HCT116 (cell line): ENCODE measurements around the gene PCIF1. TPM values are rescaled to one million over a fixed set of nuclear protein-coding genes. Genes with fewer than 3 reads are reported as not detected.

Experiments
- ATAC-seq: fragments of 200-7000 bp; cut with Tn5 transposase; 2 replicates; pipeline ENCODE4 v1.9.1; 2020; ENCODE audit warnings: mild to moderate bottlenecking, moderate library complexity
- BruUV-seq: library from RNA; stranded (reverse); fragments of 400-500 nt; replicated peaks from 2 replicates; lab custom pipeline; 2021; lab: Mats Ljungman, UMichigan
- CTCF ChIA-PET: fragments of 300-600 bp; sonication (Branson Sonifier 250); formaldehyde crosslinking; loops from one replicate; lab custom pipeline; 2021; ENCODE audit warnings: antibody characterized with exemption; lab: Charles Lee
- POLR2A ChIA-PET: fragments of 300-600, 350-600 bp; sonication (Branson Sonifier 250); formaldehyde crosslinking; loops from one replicate; lab custom pipeline; 2021; ENCODE audit warnings: antibody characterized with exemption; lab: Charles Lee
- RAD21 ChIA-PET, 2 experiments: fragments of 300-600 bp; sonication (Branson Sonifier 250); formaldehyde crosslinking; loops; one replicate each; lab custom pipeline; 2023; ENCODE audit warnings: low total read pairs in 2 of 2; ENCODE audit not compliant: uncharacterized antibody in 2 of 2, unreplicated experiment in 2 of 2, low non-redundant PET in 1 of 2; lab: Charles Lee
- DNase-seq: peaks from one replicate; pipeline ENCODE4 v3.0.0-alpha.2; 2010; ENCODE audit warnings: low read depth, low spot score
- H2AFZ ChIP-seq: fragments of 200-600 bp; shearing (Covaris generic), sonication (generic); 2 replicates; pipeline ENCODE4 v1.6.1; 2017; ENCODE audit warnings: low read depth, mixed run types, mixed read lengths, antibody characterized with exemption, low read length; ENCODE audit not compliant: poor library complexity, severe bottlenecking
- H3K27ac ChIP-seq: 2 replicates; pipeline ENCODE4 v1.5.1; 2012; ENCODE audit warnings: low read depth, low read length
- H3K27me3 ChIP-seq: fragments of 200-600 bp; sonication (generic); 2 replicates; pipeline ENCODE4 v1.6.1; 2016; ENCODE audit warnings: mixed run types, low read length, mixed read lengths; ENCODE audit not compliant: insufficient read depth
- H3K36me3 ChIP-seq, 2 experiments: fragments of 200-500 bp in 1 of 2; fragments of 200-600 bp in 1 of 2; sonication (Bioruptor generic) in 1 of 2; sonication (generic) in 1 of 2; 2 replicates each; pipeline versions ENCODE4 v1.5.1 to v1.6.1; 2014 to 2016; ENCODE audit warnings: low read length in 2 of 2, inconsistent platforms in 1 of 2, mixed read lengths in 1 of 2, mixed run types in 1 of 2; ENCODE audit not compliant: insufficient read depth in 2 of 2, control insufficient read depth in 1 of 2
- H3K4me1 ChIP-seq, 2 experiments: fragments of 200-600 bp in 1 of 2; sonication (generic) in 1 of 2; 2 replicates each; pipeline versions ENCODE4 v1.5.1 to v1.6.1; 2012 to 2017; ENCODE audit warnings: low read length in 2 of 2, inconsistent platforms in 1 of 2, mild to moderate bottlenecking in 1 of 2, mixed read lengths in 1 of 2, mixed run types in 1 of 2, moderate library complexity in 1 of 2; ENCODE audit not compliant: insufficient read depth in 2 of 2, control insufficient read depth in 1 of 2
- H3K4me2 ChIP-seq: fragments of 200-600 bp; sonication (generic); 2 replicates; pipeline ENCODE4 v1.6.1; 2017; ENCODE audit warnings: mixed run types, low read length, mixed read lengths
- H3K4me3 ChIP-seq, 2 experiments: fragments of 200-600 bp in 1 of 2; sonication (generic) in 1 of 2; replicated peaks in 1 of 2; 2 replicates each; pipeline ENCODE4 v1.5.1; 2011 to 2016; ENCODE audit warnings: low read length in 2 of 2, control low read depth in 1 of 2, low read depth in 1 of 2, mild to moderate bottlenecking in 1 of 2, mixed read lengths in 1 of 2, mixed run types in 1 of 2
- H3K79me2 ChIP-seq: fragments of 200-600 bp; sonication (generic); 2 replicates; pipeline ENCODE4 v1.6.1; 2017; ENCODE audit warnings: mild to moderate bottlenecking, mixed run types, low read length, moderate library complexity, mixed read lengths; ENCODE audit not compliant: insufficient read depth
- H3K9ac ChIP-seq: fragments of 200-600 bp; sonication (generic); 2 replicates; pipeline ENCODE4 v1.6.1; 2016; ENCODE audit warnings: low read length, mixed read lengths
- H3K9me2 ChIP-seq: fragments of 200-600 bp; sonication (generic), shearing (Covaris generic); 2 replicates; pipeline ENCODE4 v1.6.1; 2017; ENCODE audit warnings: mixed run types, mild to moderate bottlenecking, moderate library complexity; ENCODE audit not compliant: insufficient read depth
- H3K9me3 ChIP-seq, 2 experiments: fragments of 200-500 bp in 1 of 2; fragments of 200-600 bp in 1 of 2; sonication (Bioruptor generic) in 1 of 2; sonication (generic) in 1 of 2; 2 replicates each; pipeline ENCODE4 v1.6.1; 2014 to 2017; ENCODE audit warnings: low read length in 2 of 2, mixed read lengths in 2 of 2, inconsistent platforms in 1 of 2, low read depth in 1 of 2, mild to moderate bottlenecking in 1 of 2, mixed run types in 1 of 2, moderate library complexity in 1 of 2; ENCODE audit not compliant: control insufficient read depth in 1 of 2, insufficient read depth in 1 of 2
- H4K20me1 ChIP-seq: fragments of 200-600 bp; sonication (generic), shearing (Covaris generic); 2 replicates; pipeline ENCODE4 v1.6.1; 2017; ENCODE audit warnings: mixed run types, mild to moderate bottlenecking, moderate library complexity; ENCODE audit not compliant: insufficient read depth
- FOSL1 ChIP-seq: IDR thresholded peaks from 2 replicates; pipeline ENCODE4 v1.6.1; 2012; ENCODE audit warnings: low read depth
- intact Hi-C: fragments of 100-400 bp; cut with micrococcal nuclease; formaldehyde crosslinking; loops from 2 replicates; pipeline ENCODE4 v1.10.0; 2022
- total RNA-seq: library from RNA; stranded (reverse); gene quantifications from one replicate; pipeline ENCODE4 v1.2.1, GENCODE V29; 2021; ENCODE audit not compliant: unreplicated experiment
- TF ChIP-seq, protein P1 (sequence below): IDR thresholded peaks from 2 replicates; pipeline ENCODE4 v1.6.1; 2012; ENCODE audit warnings: low read depth
- TF ChIP-seq, protein P2 (sequence below), 3 experiments: fragments of 200-600 bp in 1 of 3; sonication (generic) in 1 of 3; IDR thresholded peaks in 2 of 3; conservative IDR thresholded peaks in 1 of 3; 2 replicates each; pipeline ENCODE4 v1.5.1; 2012 to 2017; ENCODE audit warnings: low read depth in 2 of 3, low read length in 2 of 3, antibody characterized with exemption in 1 of 3, borderline replicate concordance in 1 of 3, control low read depth in 1 of 3, mild to moderate bottlenecking in 1 of 3, mixed read lengths in 1 of 3, mixed run types in 1 of 3, moderate library complexity in 1 of 3; ENCODE audit not compliant: insufficient read depth in 1 of 3

PCIF1 gene
- total RNA-seq, 1 experiment from 2014 or later: 31.8 TPM

DNA sequence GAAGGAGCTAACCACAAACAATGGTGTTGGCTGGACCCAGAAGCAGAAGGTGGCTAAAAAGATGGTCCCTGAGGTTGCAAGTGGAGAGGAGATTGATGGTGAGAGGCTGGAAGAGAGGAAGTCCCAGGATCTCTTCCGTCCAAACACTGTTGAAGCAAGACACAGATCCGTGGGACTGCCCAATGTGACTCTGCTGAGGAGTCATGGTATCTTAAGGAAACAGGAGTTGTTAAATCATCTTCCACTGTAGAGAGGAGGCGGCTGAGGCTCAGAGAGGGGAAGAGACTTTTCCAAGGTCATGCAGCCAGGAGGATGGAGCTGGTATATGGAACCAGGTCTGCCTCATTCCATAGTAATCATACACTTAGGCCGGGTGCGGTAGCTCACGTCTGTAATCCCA is 41.6 kb downstream of the PCIF1 start (continued):
- TF ChIP-seq, protein P1, sequence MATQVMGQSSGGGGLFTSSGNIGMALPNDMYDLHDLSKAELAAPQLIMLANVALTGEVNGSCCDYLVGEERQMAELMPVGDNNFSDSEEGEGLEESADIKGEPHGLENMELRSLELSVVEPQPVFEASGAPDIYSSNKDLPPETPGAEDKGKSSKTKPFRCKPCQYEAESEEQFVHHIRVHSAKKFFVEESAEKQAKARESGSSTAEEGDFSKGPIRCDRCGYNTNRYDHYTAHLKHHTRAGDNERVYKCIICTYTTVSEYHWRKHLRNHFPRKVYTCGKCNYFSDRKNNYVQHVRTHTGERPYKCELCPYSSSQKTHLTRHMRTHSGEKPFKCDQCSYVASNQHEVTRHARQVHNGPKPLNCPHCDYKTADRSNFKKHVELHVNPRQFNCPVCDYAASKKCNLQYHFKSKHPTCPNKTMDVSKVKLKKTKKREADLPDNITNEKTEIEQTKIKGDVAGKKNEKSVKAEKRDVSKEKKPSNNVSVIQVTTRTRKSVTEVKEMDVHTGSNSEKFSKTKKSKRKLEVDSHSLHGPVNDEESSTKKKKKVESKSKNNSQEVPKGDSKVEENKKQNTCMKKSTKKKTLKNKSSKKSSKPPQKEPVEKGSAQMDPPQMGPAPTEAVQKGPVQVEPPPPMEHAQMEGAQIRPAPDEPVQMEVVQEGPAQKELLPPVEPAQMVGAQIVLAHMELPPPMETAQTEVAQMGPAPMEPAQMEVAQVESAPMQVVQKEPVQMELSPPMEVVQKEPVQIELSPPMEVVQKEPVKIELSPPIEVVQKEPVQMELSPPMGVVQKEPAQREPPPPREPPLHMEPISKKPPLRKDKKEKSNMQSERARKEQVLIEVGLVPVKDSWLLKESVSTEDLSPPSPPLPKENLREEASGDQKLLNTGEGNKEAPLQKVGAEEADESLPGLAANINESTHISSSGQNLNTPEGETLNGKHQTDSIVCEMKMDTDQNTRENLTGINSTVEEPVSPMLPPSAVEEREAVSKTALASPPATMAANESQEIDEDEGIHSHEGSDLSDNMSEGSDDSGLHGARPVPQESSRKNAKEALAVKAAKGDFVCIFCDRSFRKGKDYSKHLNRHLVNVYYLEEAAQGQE: no peak

DNA sequence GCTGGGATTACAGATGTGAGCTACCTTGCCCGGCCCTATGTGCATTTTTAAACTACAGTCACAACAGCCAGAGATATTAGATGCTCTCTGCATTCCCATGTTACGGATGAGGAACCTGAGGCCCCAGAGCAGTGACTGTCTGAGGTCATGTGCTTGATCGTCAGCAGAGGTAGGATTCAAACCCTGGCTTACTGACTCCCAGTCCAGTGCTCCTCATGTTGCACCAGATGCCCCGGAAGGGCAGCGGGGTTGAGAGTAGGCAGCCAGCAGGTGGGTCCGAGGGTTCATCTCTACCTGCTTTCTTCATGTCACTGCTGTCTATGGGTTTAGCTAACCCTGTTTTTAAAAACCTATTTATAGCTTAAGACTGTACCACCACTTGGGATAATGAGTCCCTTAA is 46.8 kb downstream of the PCIF1 start:
- intact Hi-C loops: no loop called here
- H3K4me3 ChIP-seq: no peak overlapping the region

More for the DNA sequence above, 46.8 kb downstream of the PCIF1 start:
- Histone ChIP-seq H3K9me3 (no peaks in the 10 kb centered on the region), H3K9ac (no peak overlapping the region), H3K4me1 (peaks cover 0 to 6% of the 10 kb centered on the region in 2 experiments; a peak in 1 of 4 replicates), H3K36me3 (no peaks in the 10 kb centered on the region), H4K20me1 (no peaks in the 10 kb centered on the region), H2AFZ (no peak overlapping the region), H3K27ac (no peak overlapping the region), H3K4me2 (no peak overlapping the region), H3K79me2 (no peaks in the 10 kb centered on the region), H3K27me3 (no peaks in the 10 kb centered on the region), H3K9me2 (no peaks in the 10 kb centered on the region)
- RAD21 ChIA-PET: no interaction called here
- BruUV-seq: no TSS peak
- POLR2A ChIA-PET: no interaction called here
- CTCF ChIA-PET: no interaction called here
- ATAC-seq: no peak
- TF ChIP-seq, protein P2, sequence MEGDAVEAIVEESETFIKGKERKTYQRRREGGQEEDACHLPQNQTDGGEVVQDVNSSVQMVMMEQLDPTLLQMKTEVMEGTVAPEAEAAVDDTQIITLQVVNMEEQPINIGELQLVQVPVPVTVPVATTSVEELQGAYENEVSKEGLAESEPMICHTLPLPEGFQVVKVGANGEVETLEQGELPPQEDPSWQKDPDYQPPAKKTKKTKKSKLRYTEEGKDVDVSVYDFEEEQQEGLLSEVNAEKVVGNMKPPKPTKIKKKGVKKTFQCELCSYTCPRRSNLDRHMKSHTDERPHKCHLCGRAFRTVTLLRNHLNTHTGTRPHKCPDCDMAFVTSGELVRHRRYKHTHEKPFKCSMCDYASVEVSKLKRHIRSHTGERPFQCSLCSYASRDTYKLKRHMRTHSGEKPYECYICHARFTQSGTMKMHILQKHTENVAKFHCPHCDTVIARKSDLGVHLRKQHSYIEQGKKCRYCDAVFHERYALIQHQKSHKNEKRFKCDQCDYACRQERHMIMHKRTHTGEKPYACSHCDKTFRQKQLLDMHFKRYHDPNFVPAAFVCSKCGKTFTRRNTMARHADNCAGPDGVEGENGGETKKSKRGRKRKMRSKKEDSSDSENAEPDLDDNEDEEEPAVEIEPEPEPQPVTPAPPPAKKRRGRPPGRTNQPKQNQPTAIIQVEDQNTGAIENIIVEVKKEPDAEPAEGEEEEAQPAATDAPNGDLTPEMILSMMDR (IDR thresholded peaks at IDR 0.05 in 2 of 3, conservative IDR thresholded peaks at IDR 0.05 in 1 of 3; ENCODE audit: borderline replicate concordance in 1 of 3, insufficient read depth in 1 of 3, low read depth in 2 of 3, low read length in 2 of 3): no peak
- no peak for TF ChIP-seq FOSL1
- TF ChIP-seq, protein P1: no peak
- no peak for DNase-seq
